ENCODE data around the gene TSEN2.

DNA sequence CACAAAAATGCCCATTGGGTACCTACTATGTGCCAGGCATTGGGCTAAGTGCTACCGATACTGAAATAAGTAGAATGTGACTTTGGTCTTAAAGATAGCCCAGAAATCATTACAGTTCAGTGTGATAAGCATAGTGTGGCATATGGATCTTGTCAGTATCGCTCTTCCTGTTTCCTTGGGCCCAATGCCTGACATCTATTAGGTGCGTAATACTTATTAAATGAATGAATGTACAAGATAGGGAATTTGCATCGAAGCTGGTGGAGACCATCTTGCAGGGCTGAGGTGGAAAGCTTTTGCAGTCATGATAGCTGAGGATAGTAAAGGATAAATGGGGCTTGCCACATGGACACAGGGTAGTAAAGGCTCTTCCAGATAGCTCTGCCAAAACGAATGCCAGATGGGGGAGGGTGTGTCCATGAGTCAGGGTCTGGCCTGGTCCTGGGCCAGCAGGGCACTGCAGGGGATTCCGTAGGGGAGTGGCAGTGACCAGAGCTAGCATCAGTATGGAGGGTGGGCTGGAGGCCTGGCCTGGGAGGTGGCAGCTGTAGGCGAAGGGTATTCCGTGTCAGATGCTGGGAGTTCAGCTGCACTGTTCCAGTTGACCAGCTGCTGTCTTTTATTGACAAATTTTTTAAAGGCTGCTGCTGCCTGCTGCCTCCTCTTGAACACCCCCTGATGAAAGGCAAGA lies 23.5 kb downstream of the TSEN2 start:
- TF ChIP-seq, protein P1, sequence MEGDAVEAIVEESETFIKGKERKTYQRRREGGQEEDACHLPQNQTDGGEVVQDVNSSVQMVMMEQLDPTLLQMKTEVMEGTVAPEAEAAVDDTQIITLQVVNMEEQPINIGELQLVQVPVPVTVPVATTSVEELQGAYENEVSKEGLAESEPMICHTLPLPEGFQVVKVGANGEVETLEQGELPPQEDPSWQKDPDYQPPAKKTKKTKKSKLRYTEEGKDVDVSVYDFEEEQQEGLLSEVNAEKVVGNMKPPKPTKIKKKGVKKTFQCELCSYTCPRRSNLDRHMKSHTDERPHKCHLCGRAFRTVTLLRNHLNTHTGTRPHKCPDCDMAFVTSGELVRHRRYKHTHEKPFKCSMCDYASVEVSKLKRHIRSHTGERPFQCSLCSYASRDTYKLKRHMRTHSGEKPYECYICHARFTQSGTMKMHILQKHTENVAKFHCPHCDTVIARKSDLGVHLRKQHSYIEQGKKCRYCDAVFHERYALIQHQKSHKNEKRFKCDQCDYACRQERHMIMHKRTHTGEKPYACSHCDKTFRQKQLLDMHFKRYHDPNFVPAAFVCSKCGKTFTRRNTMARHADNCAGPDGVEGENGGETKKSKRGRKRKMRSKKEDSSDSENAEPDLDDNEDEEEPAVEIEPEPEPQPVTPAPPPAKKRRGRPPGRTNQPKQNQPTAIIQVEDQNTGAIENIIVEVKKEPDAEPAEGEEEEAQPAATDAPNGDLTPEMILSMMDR (IDR thresholded peaks at IDR 0.05), result no peak
- no peak for TF ChIP-seq POLR2A (IDR thresholded peaks at IDR 0.05)

All from breast epithelium (tissue), 3 donors.